ENCODE data around the gene ATG10.

DNA sequence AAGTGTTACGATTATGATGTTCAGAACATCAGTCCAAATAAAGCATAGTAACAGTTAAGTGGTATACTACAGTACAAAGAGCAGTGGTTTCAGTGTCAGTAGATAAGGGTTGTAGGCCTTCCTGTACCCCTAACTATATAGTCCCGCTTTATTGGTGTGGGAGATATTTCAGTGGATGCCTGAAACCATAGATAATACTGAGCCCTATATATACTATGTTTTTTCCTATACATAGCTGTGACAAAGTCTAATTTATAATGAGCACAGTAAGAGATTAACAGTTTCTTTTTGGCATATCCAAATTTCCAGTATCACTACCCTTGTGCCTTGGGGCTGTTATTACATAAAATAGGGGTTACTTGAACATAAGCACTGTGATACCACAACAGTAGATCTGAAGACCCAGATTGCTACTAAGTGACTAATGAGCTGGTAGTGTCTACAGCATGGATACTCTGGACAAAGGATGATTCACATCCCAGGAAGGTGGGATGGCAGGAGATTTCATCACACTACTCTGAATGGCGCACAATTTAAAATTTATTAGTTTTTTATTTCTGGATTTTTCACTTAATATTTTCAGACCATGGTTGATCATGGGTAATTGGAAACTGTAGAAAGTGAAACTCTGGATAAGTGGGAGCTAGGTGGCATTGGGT is 187.1 kb downstream of the ATG10 start:
- TF ChIP-seq, protein P1, sequence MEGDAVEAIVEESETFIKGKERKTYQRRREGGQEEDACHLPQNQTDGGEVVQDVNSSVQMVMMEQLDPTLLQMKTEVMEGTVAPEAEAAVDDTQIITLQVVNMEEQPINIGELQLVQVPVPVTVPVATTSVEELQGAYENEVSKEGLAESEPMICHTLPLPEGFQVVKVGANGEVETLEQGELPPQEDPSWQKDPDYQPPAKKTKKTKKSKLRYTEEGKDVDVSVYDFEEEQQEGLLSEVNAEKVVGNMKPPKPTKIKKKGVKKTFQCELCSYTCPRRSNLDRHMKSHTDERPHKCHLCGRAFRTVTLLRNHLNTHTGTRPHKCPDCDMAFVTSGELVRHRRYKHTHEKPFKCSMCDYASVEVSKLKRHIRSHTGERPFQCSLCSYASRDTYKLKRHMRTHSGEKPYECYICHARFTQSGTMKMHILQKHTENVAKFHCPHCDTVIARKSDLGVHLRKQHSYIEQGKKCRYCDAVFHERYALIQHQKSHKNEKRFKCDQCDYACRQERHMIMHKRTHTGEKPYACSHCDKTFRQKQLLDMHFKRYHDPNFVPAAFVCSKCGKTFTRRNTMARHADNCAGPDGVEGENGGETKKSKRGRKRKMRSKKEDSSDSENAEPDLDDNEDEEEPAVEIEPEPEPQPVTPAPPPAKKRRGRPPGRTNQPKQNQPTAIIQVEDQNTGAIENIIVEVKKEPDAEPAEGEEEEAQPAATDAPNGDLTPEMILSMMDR (IDR thresholded peaks at IDR 0.05): no peak
- TF ChIP-seq POLR2A (IDR thresholded peaks at IDR 0.05): no peak

Measured in prostate gland (tissue), 2 donors.